ENCODE measurements around the gene C15orf39.
"Not testable (repeated sequence)": the region's sequence is repeated elsewhere in the genome, so short reads cannot be mapped to it uniquely, and the experiment has no call there.

Gene C15orf39

GRCh38 chr15:75201616-75202250, at the start of gene C15orf39:
TSS of gene C15orf39 (plus strand) at chr15:75201882. CDS start at chr15:75206049, 4,167 bp downstream.
- DNase-seq (ENCODE audit: low spot score), result peak; percentile 83

- DNase-seq (ENCODE audit: low spot score), result no peak
These were observed 49.2 kb upstream of the C15orf39 start for GRCh38 chr15:75152382-75153079.

- no peak for DNase-seq (ENCODE audit: low spot score)
These were observed 48.6 kb upstream of the C15orf39 start for GRCh38 chr15:75153087-75153486.

GRCh38 chr15:75153565-75154276, 48.0 kb upstream of the C15orf39 start:
- DNase-seq (ENCODE audit: low spot score), result no peak

GRCh38 chr15:75154461-75155062, 47.1 kb upstream of the C15orf39 start:
- no peak for DNase-seq (ENCODE audit: low spot score)

GRCh38 chr15:75156326-75157215, 45.1 kb upstream of the C15orf39 start:
- no peak for DNase-seq (ENCODE audit: low spot score)

- DNase-seq (ENCODE audit: low spot score), result no peak
These were observed 43.3 kb upstream of the C15orf39 start for GRCh38 chr15:75158402-75158801.

GRCh38 chr15:75159244-75159643, 42.4 kb upstream of the C15orf39 start:
- DNase-seq (ENCODE audit: low spot score), result no peak

GRCh38 chr15:75161106-75161916, 40.4 kb upstream of the C15orf39 start:
- no peak for DNase-seq (ENCODE audit: low spot score)

GRCh38 chr15:75161917-75162414, 39.7 kb upstream of the C15orf39 start:
- no peak for DNase-seq (ENCODE audit: low spot score)

- DNase-seq (ENCODE audit: low spot score), result no peak
These were observed 38.5 kb upstream of the C15orf39 start for GRCh38 chr15:75163150-75163564.

- no peak for DNase-seq (ENCODE audit: low spot score)
These were observed 36.9 kb upstream of the C15orf39 start for GRCh38 chr15:75164625-75165350.

- DNase-seq (ENCODE audit: low spot score), result not testable (repeated sequence)
These were observed 35.1 kb upstream of the C15orf39 start for GRCh38 chr15:75166489-75167063.

- no peak for DNase-seq (ENCODE audit: low spot score)
These were observed 33.9 kb upstream of the C15orf39 start for GRCh38 chr15:75167588-75168350.

- DNase-seq (ENCODE audit: low spot score), result no peak
These were observed 33.3 kb upstream of the C15orf39 start for GRCh38 chr15:75168374-75168773.

GRCh38 chr15:75170203-75170602, 31.5 kb upstream of the C15orf39 start:
- DNase-seq (ENCODE audit: low spot score), result no peak

- DNase-seq (ENCODE audit: low spot score), result no peak
These were observed 30.9 kb upstream of the C15orf39 start for GRCh38 chr15:75170711-75171341.

- DNase-seq (ENCODE audit: low spot score), result no peak
These were observed 30.3 kb upstream of the C15orf39 start for GRCh38 chr15:75171408-75171807.

Data from CD4-positive, alpha-beta T cell treated with Interleukin-6 at 100 ng/mL for 8 hours (primary cell).